HepG2 (cell line): ENCODE measurements around the gene MADD. TPM values are rescaled to one million over a fixed set of nuclear protein-coding genes. Genes with fewer than 3 reads are reported as not detected.

Experiments used
- ERF ChIP-seq: IDR thresholded peaks from 2 replicates; pipeline ENCODE4 v1.6.1; 2018; ENCODE audit warnings: missing biosample characterization, missing genetic modification reagents
- HNRNPLL ChIP-seq: fragments of 200-400 bp; formaldehyde crosslinking; IDR thresholded peaks from 2 replicates; pipeline ENCODE4 v1.6.1; 2017; ENCODE audit warnings: mild to moderate bottlenecking, low read depth, low read length; ENCODE audit not compliant: poor library complexity, severe bottlenecking
- JUNB ChIP-seq: sonication (generic); formaldehyde crosslinking; IDR thresholded peaks from 2 replicates; pipeline ENCODE4 v1.8.0; 2022; ENCODE audit warnings: missing genetic modification reagents, mild to moderate bottlenecking, borderline replicate concordance
- KDM4B ChIP-seq: sonication (generic); formaldehyde crosslinking; IDR thresholded peaks from 2 replicates; pipeline ENCODE4 v1.4.0; 2020; ENCODE audit warnings: missing genetic modification reagents
- MAFG ChIP-seq: sonication (generic); formaldehyde crosslinking; IDR thresholded peaks from 2 replicates; pipeline ENCODE4 v1.5.1; 2020; ENCODE audit warnings: mild to moderate bottlenecking, missing genetic modification reagents
- NPAS2 ChIP-seq: sonication (generic); formaldehyde crosslinking; IDR thresholded peaks from 2 replicates; pipeline ENCODE4 v1.8.0; 2022; ENCODE audit warnings: mild to moderate bottlenecking, missing genetic modification reagents, borderline replicate concordance
- PHB2 ChIP-seq: fragments of 450-650 bp; IDR thresholded peaks from 2 replicates; pipeline ENCODE4 v1.6.1; 2018; ENCODE audit not compliant: partially characterized antibody
- PPARG ChIP-seq: conservative IDR thresholded peaks from 2 replicates; pipeline ENCODE4 v1.6.1; 2016; ENCODE audit warnings: missing biosample characterization, missing genetic modification reagents
- RXRA ChIP-seq: sonication (generic); formaldehyde crosslinking; IDR thresholded peaks from 2 replicates; pipeline ENCODE4 v1.5.1; 2020; ENCODE audit warnings: missing genetic modification reagents
- SP4 ChIP-seq: sonication (generic); formaldehyde crosslinking; IDR thresholded peaks from 2 replicates; pipeline ENCODE4 v1.8.1; 2023; ENCODE audit warnings: mild to moderate bottlenecking, missing genetic modification reagents
- ZFY ChIP-seq: sonication (generic); formaldehyde crosslinking; IDR thresholded peaks from 2 replicates; pipeline ENCODE4 v1.4.0; 2020; ENCODE audit warnings: missing genetic modification reagents
- ZKSCAN5 ChIP-seq: sonication (generic); formaldehyde crosslinking; IDR thresholded peaks from 2 replicates; pipeline ENCODE4 v1.5.1; 2020; ENCODE audit warnings: mild to moderate bottlenecking, missing genetic modification reagents
- ZNF530 ChIP-seq: sonication (generic); formaldehyde crosslinking; IDR thresholded peaks from 2 replicates; pipeline ENCODE4 v1.5.0; 2020; ENCODE audit warnings: low read depth, mild to moderate bottlenecking, missing genetic modification reagents
- ZNF546 ChIP-seq: sonication (generic); formaldehyde crosslinking; conservative IDR thresholded peaks from 2 replicates; pipeline ENCODE4 v1.8.1; 2023; ENCODE audit warnings: mild to moderate bottlenecking, missing genetic modification reagents
- ZNF562 ChIP-seq: sonication (generic); formaldehyde crosslinking; IDR thresholded peaks from 2 replicates; pipeline ENCODE4 v1.8.0; 2022; ENCODE audit warnings: missing genetic modification reagents, borderline replicate concordance
- ZNF589 ChIP-seq: sonication (generic); formaldehyde crosslinking; conservative IDR thresholded peaks from 2 replicates; pipeline ENCODE4 v1.8.0; 2022; ENCODE audit warnings: mild to moderate bottlenecking, moderate library complexity, missing genetic modification reagents
- polyA plus RNA-seq, 8 experiments: library from polyadenylated mRNA; depleted of rRNA in 3 of 8; stranded (reverse) in 7 of 8; unstranded in 1 of 8; fragments of >200 nt; fragmentation: Illumina TruSeq in 4 of 8; extraction: Trizol in 4 of 8; gene quantifications; 2 replicates each; pipeline versions ENCODE4 v1.2.1 to v1.2.3, GENCODE V29; 2011 to 2016; ENCODE audit warnings: low read depth in 4 of 8, missing spikeins in 1 of 8, mixed read lengths in 1 of 8; ENCODE audit not compliant: insufficient read depth in 1 of 8
- total RNA-seq, 5 experiments: library from RNA; depleted of rRNA; stranded (reverse); fragments of >200 nt; fragmentation: Illumina TruSeq; extraction: Trizol; gene quantifications; 2 replicates each; pipeline ENCODE4 v1.2.3, GENCODE V29; 2016; ENCODE audit warnings: low read depth in 1 of 5
- TF ChIP-seq, protein P1 (sequence below): sonication (generic); formaldehyde crosslinking; IDR thresholded peaks from 2 replicates; pipeline ENCODE4 v1.8.0; 2023; ENCODE audit warnings: mild to moderate bottlenecking, missing genetic modification reagents
- TF ChIP-seq, protein P2 (sequence below): sonication (generic); formaldehyde crosslinking; IDR thresholded peaks from 2 replicates; pipeline ENCODE4 v1.8.0; 2022; ENCODE audit warnings: low read depth, missing genetic modification reagents
- TF ChIP-seq, protein P3 (sequence below): sonication (generic); formaldehyde crosslinking; IDR thresholded peaks from 2 replicates; pipeline ENCODE4 v1.4.0; 2020; ENCODE audit warnings: missing genetic modification reagents
- TF ChIP-seq, protein P4 (sequence below): sonication (generic); formaldehyde crosslinking; IDR thresholded peaks from 2 replicates; pipeline ENCODE4 v1.4.0; 2020; ENCODE audit warnings: missing genetic modification reagents, mild to moderate bottlenecking, borderline replicate concordance
- TF ChIP-seq, protein P5 (sequence below): IDR thresholded peaks from 2 replicates; pipeline ENCODE4 v1.6.1; 2016; ENCODE audit warnings: low read depth, control low read depth

The MADD gene
- total and polyA plus RNA-seq, 2 of the 13 experiments (the other 11 are each of a cell fraction or from before 2014, with no cell fraction given), result 18.0 to 29.2 TPM

DNA sequence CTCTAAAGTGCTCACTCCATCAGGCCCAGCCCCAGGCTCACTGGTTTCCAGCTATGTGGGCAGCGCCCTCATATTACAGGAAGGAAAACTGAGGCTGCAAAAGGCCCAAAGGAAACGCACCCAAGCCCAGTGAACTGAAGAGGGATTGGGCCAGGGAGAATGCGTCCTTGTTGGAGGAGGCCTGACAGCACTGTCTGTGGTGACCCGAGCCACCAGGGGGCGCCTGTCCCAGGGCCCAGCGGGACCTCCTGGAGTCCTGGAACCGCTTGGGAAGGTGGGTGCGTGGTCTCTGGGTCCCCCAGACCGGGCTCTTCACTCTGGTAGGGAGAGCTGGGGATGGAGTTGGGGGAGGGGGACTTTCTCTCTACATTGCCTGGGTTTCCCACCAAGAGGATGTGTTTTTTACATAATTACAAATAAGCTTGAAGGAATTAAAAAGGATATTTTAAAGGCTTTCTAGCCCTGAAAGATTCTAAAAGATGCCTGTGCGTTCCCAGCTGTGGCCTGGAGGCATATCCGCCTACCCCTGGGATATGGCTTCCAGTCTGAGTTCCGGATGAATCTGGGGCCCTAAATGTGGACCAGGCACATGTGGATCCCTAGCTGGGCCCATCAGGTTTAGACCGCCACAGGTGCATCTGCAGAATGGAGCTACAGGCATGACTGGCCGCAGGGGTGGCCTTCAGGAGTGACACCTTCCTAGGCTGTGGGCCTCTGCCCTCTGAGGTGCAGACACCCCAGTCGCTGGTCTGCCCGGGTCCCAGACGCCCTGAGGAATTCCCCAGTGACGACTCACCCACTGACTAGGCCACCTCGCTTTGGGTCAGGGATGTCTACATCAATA is 104.2 kb downstream of the MADD start (continued):
- TF ChIP-seq, protein P1, sequence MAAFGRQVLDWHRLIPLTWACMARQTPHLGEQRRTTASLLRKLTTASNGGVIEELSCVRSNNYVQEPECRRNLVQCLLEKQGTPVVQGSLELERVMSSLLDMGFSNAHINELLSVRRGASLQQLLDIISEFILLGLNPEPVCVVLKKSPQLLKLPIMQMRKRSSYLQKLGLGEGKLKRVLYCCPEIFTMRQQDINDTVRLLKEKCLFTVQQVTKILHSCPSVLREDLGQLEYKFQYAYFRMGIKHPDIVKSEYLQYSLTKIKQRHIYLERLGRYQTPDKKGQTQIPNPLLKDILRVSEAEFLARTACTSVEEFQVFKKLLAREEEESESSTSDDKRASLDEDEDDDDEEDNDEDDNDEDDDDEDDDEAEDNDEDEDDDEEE (CRISPR knock-in tag), result no peak
- TF ChIP-seq, protein P2, sequence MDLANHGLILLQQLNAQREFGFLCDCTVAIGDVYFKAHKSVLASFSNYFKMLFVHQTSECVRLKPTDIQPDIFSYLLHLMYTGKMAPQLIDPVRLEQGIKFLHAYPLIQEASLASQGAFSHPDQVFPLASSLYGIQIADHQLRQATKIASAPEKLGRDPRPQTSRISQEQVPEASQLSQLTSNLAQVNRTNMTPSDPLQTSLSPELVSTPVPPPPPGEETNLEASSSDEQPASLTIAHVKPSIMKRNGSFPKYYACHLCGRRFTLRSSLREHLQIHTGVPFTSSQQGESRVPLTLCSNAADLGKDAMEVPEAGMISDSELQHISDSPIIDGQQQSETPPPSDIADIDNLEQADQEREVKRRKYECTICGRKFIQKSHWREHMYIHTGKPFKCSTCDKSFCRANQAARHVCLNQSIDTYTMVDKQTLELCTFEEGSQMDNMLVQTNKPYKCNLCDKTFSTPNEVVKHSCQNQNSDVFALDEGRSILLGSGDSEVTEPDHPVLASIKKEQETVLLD (CRISPR knock-in tag), result no peak
- no peak for TF ChIP-seq ZNF530
- peak; percentile 36 for TF ChIP-seq HNRNPLL
- TF ChIP-seq, protein P3, sequence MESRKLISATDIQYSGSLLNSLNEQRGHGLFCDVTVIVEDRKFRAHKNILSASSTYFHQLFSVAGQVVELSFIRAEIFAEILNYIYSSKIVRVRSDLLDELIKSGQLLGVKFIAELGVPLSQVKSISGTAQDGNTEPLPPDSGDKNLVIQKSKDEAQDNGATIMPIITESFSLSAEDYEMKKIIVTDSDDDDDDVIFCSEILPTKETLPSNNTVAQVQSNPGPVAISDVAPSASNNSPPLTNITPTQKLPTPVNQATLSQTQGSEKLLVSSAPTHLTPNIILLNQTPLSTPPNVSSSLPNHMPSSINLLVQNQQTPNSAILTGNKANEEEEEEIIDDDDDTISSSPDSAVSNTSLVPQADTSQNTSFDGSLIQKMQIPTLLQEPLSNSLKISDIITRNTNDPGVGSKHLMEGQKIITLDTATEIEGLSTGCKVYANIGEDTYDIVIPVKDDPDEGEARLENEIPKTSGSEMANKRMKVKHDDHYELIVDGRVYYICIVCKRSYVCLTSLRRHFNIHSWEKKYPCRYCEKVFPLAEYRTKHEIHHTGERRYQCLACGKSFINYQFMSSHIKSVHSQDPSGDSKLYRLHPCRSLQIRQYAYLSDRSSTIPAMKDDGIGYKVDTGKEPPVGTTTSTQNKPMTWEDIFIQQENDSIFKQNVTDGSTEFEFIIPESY, result no peak
- no peak for TF ChIP-seq ZKSCAN5 (CRISPR knock-in tag)
- TF ChIP-seq ERF (CRISPR knock-in tag), result no peak
- TF ChIP-seq MAFG (CRISPR knock-in tag), result no peak
- peak; percentile 42; the same call in 1 of the 2 replicates for TF ChIP-seq SP4 (CRISPR knock-in tag)
- no peak for TF ChIP-seq PHB2
- no peak for TF ChIP-seq JUNB (CRISPR knock-in tag)
- no peak for TF ChIP-seq ZNF546 (CRISPR knock-in tag)
- no peak for TF ChIP-seq RXRA (CRISPR knock-in tag)
- no peak for TF ChIP-seq ZNF562 (CRISPR knock-in tag)
- TF ChIP-seq, protein P4, sequence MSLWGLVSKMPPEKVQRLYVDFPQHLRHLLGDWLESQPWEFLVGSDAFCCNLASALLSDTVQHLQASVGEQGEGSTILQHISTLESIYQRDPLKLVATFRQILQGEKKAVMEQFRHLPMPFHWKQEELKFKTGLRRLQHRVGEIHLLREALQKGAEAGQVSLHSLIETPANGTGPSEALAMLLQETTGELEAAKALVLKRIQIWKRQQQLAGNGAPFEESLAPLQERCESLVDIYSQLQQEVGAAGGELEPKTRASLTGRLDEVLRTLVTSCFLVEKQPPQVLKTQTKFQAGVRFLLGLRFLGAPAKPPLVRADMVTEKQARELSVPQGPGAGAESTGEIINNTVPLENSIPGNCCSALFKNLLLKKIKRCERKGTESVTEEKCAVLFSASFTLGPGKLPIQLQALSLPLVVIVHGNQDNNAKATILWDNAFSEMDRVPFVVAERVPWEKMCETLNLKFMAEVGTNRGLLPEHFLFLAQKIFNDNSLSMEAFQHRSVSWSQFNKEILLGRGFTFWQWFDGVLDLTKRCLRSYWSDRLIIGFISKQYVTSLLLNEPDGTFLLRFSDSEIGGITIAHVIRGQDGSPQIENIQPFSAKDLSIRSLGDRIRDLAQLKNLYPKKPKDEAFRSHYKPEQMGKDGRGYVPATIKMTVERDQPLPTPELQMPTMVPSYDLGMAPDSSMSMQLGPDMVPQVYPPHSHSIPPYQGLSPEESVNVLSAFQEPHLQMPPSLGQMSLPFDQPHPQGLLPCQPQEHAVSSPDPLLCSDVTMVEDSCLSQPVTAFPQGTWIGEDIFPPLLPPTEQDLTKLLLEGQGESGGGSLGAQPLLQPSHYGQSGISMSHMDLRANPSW, result no peak
- no peak for TF ChIP-seq NPAS2 (CRISPR knock-in tag)
- TF ChIP-seq KDM4B (CRISPR knock-in tag), result no peak
- TF ChIP-seq PPARG (CRISPR knock-in tag), result no peak
- peak; percentile 16; the same call in 1 of the 2 replicates for TF ChIP-seq ZFY (CRISPR knock-in tag)
- TF ChIP-seq ZNF589 (CRISPR knock-in tag), result no peak
- TF ChIP-seq, protein P5, sequence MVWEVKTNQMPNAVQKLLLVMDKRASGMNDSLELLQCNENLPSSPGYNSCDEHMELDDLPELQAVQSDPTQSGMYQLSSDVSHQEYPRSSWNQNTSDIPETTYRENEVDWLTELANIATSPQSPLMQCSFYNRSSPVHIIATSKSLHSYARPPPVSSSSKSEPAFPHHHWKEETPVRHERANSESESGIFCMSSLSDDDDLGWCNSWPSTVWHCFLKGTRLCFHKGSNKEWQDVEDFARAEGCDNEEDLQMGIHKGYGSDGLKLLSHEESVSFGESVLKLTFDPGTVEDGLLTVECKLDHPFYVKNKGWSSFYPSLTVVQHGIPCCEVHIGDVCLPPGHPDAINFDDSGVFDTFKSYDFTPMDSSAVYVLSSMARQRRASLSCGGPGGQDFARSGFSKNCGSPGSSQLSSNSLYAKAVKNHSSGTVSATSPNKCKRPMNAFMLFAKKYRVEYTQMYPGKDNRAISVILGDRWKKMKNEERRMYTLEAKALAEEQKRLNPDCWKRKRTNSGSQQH (CRISPR knock-in tag), result no peak
